GM21423 (cell line): ENCODE measurements around the gene MAN1B1.
"Not testable (repeated sequence)": the region's sequence is repeated elsewhere in the genome, so short reads cannot be mapped to it uniquely, and the experiment has no call there.

Experiments
- ATAC-seq: cut with Tn5 transposase; IDR thresholded peaks from one replicate; pipeline ENCODE4 v1.9.1; 2021; ENCODE audit warnings: mild to moderate bottlenecking, moderate library complexity; ENCODE audit not compliant: unreplicated experiment

Gene MAN1B1

GRCh38 chr9:137126786-137127185 lies 40.0 kb downstream of the MAN1B1 start:
- ATAC-seq, result no peak

- no peak for ATAC-seq
These were observed 40.7 kb downstream of the MAN1B1 start for GRCh38 chr9:137127301-137128157.

- ATAC-seq, result no peak
These were observed 41.5 kb downstream of the MAN1B1 start for GRCh38 chr9:137128158-137128861.

- ATAC-seq, result peak; percentile 8
These were observed 42.2 kb downstream of the MAN1B1 start for GRCh38 chr9:137128862-137129455.

- ATAC-seq, result peak; percentile 76
These were observed 42.8 kb downstream of the MAN1B1 start for GRCh38 chr9:137129456-137130175.

GRCh38 chr9:137130176-137130755 lies 43.5 kb downstream of the MAN1B1 start:
- ATAC-seq, result no peak

GRCh38 chr9:137134191-137134590 lies 47.4 kb downstream of the MAN1B1 start:
- ATAC-seq, result no peak

- ATAC-seq, result not testable (repeated sequence)
These were observed 48.4 kb downstream of the MAN1B1 start for GRCh38 chr9:137135154-137135553.

GRCh38 chr9:137136261-137136880 lies 49.6 kb downstream of the MAN1B1 start:
- no peak for ATAC-seq

GRCh38 chr9:137136881-137137607 lies 50.3 kb downstream of the MAN1B1 start:
- ATAC-seq, result no peak

GRCh38 chr9:137138058-137138721 lies 51.4 kb downstream of the MAN1B1 start:
- ATAC-seq, result no peak

GRCh38 chr9:137138722-137139467 lies 52.1 kb downstream of the MAN1B1 start, which contains the start of gene GRIN1:
GRIN1 (plus strand) TSS chr9:137139154; CDS start chr9:137139487, 333 bp downstream.
- ATAC-seq, result no peak

- ATAC-seq, result no peak
These were observed 52.8 kb downstream of the MAN1B1 start for GRCh38 chr9:137139468-137140150.

GRCh38 chr9:137140151-137141012 lies 53.6 kb downstream of the MAN1B1 start:
- no peak for ATAC-seq

GRCh38 chr9:137141050-137141810 lies 54.4 kb downstream of the MAN1B1 start:
- ATAC-seq, result no peak
